Immature natural killer cell (primary cell): ENCODE measurements around the gene FAM53B. TPM values are rescaled to one million over a fixed set of nuclear protein-coding genes. Genes with fewer than 3 reads are reported as not detected.
"Not testable (repeated sequence)": the region's sequence is repeated elsewhere in the genome, so short reads cannot be mapped to it uniquely, and the experiment has no call there.

Experiments used
- DNase-seq, 3 donors: peaks; one replicate each; pipeline ENCODE4 v3.0.0; 2022; ENCODE audit warnings: mixed read lengths in 1 of 3
- H3K27ac Mint-ChIP-seq, 6 donors: one replicate each; pipeline ENCODE4 v1.8.0; 2020; ENCODE audit warnings: mixed read lengths in 6 of 6, mild to moderate bottlenecking in 5 of 6, inconsistent platforms in 4 of 6, moderate library complexity in 3 of 6
- H3K27me3 Mint-ChIP-seq, 3 donors: one replicate each; pipeline ENCODE4 v1.8.0; 2020 to 2021; ENCODE audit warnings: low read depth in 3 of 3, mild to moderate bottlenecking in 3 of 3, mixed read lengths in 3 of 3, moderate library complexity in 3 of 3, inconsistent platforms in 1 of 3
- H3K36me3 Mint-ChIP-seq, 3 donors: one replicate each; pipeline ENCODE4 v1.8.0; 2020; ENCODE audit warnings: mixed read lengths in 3 of 3, inconsistent platforms in 2 of 3, mild to moderate bottlenecking in 2 of 3
- H3K4me1 Mint-ChIP-seq, 2 donors: one replicate each; pipeline ENCODE4 v1.8.0; 2020; ENCODE audit warnings: inconsistent platforms in 2 of 2, mild to moderate bottlenecking in 2 of 2, mixed read lengths in 2 of 2, moderate library complexity in 1 of 2
- H3K4me3 Mint-ChIP-seq, 5 donors: one replicate each; pipeline ENCODE4 v1.8.0; 2020; ENCODE audit warnings: mild to moderate bottlenecking in 5 of 5, mixed read lengths in 5 of 5, inconsistent platforms in 3 of 5, moderate library complexity in 3 of 5
- H3K9me3 Mint-ChIP-seq, 6 donors: one replicate each; pipeline ENCODE4 v1.8.0; 2020; ENCODE audit warnings: mild to moderate bottlenecking in 6 of 6, mixed read lengths in 6 of 6, inconsistent platforms in 4 of 6, moderate library complexity in 3 of 6
- polyA plus RNA-seq, 3 donors: library from polyadenylated mRNA; unstranded; fragments of 300-500 nt; fragmentation: Illumina TruSeq; gene quantifications; one replicate each; pipeline ENCODE4 v1.2.3, GENCODE V29; 2021

The FAM53B gene
- polyA plus RNA-seq, 3 donors from 2014 or later: 12.1 to 62.1 (median 23.8) TPM

DNA sequence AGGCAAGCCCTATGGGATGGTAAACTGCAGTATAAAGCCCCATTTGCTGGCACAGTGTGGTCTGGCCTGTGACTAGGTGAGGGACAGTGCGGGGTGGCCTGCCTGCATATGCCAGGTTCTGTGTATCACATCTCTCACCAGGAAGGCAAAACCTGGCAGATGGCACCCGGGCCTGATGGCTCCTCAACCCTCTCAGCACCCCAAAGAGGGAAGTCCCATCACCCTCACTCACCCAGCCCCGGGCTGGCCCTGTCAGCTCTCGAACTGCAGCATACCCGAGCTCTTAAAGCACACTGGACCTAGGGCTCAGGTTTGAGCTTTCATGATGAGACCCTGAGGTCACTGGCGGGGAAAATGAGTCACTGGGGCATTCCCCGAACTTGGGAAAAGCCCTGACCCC, 152.1 kb downstream of the FAM53B start:
- Mint-ChIP-seq H3K9me3 (peaks cover 0 to 6% (median 0%) of the 10 kb centered on the region in 6 donors), H3K27me3 (peaks cover 4 to 36% (median 35%) of the 10 kb centered on the region in 3 donors)

GRCh38 chr10:124591123-124591495, 153.1 kb downstream of the FAM53B start:
- Mint-ChIP-seq H3K27ac (peak overlapping the region in 1 of 6 donors; percentile 53), H3K9me3 (peaks cover 0 to 6% (median 0%) of the 10 kb centered on the region in 6 donors), H3K36me3 (peaks cover 0 to 8% (median 0%) of the 10 kb centered on the region in 3 donors), H3K4me3 (no peak overlapping the region), H3K4me1 (peaks cover 9 to 10% of the 10 kb centered on the region in 2 donors), H3K27me3 (peaks cover 4 to 41% (median 33%) of the 10 kb centered on the region in 3 donors)
- no peak for DNase-seq

More for the DNA sequence above, 152.1 kb downstream of the FAM53B start:
- peaks cover 0 to 8% (median 0%) of the 10 kb centered on the region in 3 donors for H3K36me3 Mint-ChIP-seq
- H3K27ac Mint-ChIP-seq: no peak overlapping the region
- H3K4me1 Mint-ChIP-seq: peaks cover 0 to 2% of the 10 kb centered on the region in 2 donors
- H3K4me3 Mint-ChIP-seq: no peak overlapping the region
- DNase-seq: no peak

DNA sequence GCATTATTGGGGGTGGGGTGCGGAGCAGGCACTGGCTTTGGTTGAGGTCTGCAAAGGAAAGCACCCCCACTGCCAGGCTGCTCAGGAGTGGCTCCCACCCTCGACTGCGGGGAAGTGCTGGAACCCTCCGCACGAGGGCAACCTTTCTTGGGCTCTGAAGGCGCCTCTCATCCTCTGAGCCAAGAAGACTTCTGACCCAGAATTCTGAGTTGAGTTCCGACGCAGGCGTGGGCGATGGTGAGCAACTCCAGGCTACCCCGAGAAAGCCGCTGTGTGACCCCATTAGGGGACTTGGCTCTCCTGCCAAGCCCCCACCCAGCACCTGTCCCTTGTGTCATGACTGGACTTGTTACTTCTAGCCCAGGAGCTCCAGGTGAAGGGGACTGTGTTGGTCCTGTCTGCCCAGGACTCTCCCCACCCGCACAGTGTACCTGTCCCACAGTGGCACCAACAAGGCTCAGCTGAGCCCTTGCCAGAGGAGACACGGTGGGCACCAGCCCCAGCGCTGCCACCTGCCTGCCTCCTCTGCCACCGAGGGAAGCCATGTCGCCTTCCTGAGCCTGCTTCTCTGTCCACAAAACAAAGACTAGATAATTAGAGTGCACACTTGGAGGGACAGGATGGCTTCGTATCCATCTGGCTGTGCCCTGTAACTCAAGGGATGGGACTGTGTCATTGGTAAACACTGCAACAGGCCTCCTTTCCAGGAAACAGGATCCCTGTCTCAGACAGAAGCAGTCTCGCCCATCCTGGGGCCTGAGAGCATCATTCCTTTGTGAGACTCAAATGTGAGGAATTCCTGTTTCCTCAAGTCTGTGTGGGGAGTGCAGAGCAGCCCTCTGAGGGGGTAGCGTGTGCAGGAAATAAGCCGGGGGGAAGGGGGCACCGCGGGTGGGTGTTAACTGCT, 153.7 kb downstream of the FAM53B start:
- Mint-ChIP-seq H3K4me1 (peaks cover 9 to 10% of the 10 kb centered on the region in 2 donors), H3K27ac (no peak overlapping the region), H3K27me3 (peaks cover 4 to 38% (median 28%) of the 10 kb centered on the region in 3 donors), H3K9me3 (peaks cover 0 to 6% (median 0%) of the 10 kb centered on the region in 6 donors), H3K4me3 (no peak overlapping the region), H3K36me3 (peaks cover 0 to 8% (median 0%) of the 10 kb centered on the region in 3 donors)
- DNase-seq: no peak

- H3K27me3 Mint-ChIP-seq: peaks cover 4 to 37% (median 25%) of the 10 kb centered on the region in 3 donors
- no peak overlapping the region for H3K27ac Mint-ChIP-seq
- no peak for DNase-seq
- peaks cover 0 to 8% (median 0%) of the 10 kb centered on the region in 3 donors for H3K36me3 Mint-ChIP-seq
- peaks cover 9 to 10% of the 10 kb centered on the region in 2 donors for H3K4me1 Mint-ChIP-seq
- peaks cover 0 to 6% (median 0%) of the 10 kb centered on the region in 6 donors for H3K9me3 Mint-ChIP-seq
- H3K4me3 Mint-ChIP-seq: no peak overlapping the region
Observed at GRCh38 chr10:124589491-124590041, 154.6 kb downstream of the FAM53B start.

DNA sequence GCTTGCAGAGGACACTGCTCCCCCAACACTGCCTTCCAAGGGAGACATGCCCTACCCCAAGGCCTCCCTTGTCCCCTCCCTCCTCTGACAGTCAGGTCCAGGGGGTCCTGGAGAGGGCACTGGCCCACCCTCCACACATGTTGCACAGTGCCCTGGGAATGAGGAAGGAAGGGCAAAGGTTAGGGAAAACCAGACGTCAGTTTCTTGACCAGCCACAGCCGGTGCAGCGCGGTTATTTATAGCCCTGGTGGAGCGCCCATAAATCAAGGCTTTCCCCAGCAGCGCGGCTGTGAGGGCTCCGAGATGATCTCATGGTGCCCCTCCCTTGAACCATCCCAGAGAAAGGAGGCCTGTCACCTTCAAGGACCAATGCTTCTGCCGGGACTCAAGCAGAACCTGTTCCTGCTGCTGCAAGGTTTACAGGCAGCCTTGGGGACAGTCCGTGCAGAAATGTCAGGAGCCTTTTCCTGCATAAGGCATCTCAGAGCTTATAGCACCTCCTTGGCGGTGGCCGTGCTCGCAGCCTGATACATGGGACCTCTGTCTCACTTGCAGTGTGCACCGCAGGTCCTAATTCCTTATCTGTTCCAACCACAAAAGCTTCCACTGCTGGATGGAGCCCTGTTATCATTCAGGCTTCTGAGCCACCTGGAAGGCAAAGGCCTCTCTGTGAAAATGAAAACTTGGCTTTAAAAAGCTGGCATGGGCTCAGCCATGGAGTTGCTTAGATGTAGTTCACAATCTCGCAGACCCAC, 155.3 kb downstream of the FAM53B start:
- Mint-ChIP-seq H3K27me3 (peaks cover 4 to 35% (median 22%) of the 10 kb centered on the region in 3 donors), H3K9me3 (peaks cover 0 to 6% (median 0%) of the 10 kb centered on the region in 6 donors), H3K27ac (no peak overlapping the region), H3K36me3 (peaks cover 0 to 8% (median 0%) of the 10 kb centered on the region in 3 donors), H3K4me1 (peaks cover 9 to 10% of the 10 kb centered on the region in 2 donors), H3K4me3 (no peak overlapping the region)
- no peak for DNase-seq

DNA sequence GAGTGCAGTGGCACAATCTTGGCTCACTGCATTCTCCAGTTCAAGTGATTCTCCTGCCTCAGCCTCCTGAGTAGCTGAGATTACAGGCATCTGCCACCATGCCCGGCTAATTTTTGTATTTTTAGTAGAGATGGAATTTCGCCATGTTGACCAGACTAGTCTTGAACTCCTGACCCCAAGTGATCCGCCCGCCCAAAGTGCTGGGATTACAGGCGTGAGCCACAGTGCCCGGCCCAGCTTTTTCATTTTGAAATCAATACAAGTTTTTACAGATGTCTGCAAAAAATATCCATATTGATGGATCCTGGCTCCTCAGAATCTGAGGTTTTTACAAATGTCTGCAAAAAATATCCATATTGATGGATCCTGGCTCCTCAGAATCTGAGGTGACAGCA, 155.8 kb downstream of the FAM53B start:
- not testable (repeated sequence) for H3K4me1 Mint-ChIP-seq, DNase-seq, H3K27ac Mint-ChIP-seq, H3K4me3 Mint-ChIP-seq, H3K36me3 Mint-ChIP-seq, H3K9me3 Mint-ChIP-seq
- H3K27me3 Mint-ChIP-seq: peaks cover 4 to 35% (median 16%) of the 10 kb centered on the region in 3 donors

- Mint-ChIP-seq H3K4me1 (peaks cover 9 to 10% of the 10 kb centered on the region in 2 donors), H3K9me3 (peaks cover 0 to 4% (median 0%) of the 10 kb centered on the region in 6 donors), H3K36me3 (peaks cover 0 to 8% (median 0%) of the 10 kb centered on the region in 3 donors), H3K4me3 (no peak overlapping the region), H3K27me3 (peaks cover 4 to 34% (median 15%) of the 10 kb centered on the region in 3 donors), H3K27ac (peak overlapping the region in 1 of 6 donors; percentile 14)
- no peak for DNase-seq
Observed at GRCh38 chr10:124587811-124588211, 156.4 kb downstream of the FAM53B start.

GRCh38 chr10:124586142-124586541, 158.0 kb downstream of the FAM53B start:
- Mint-ChIP-seq H3K4me3 (peak overlapping the region in 1 of 5 donors; percentile 8), H3K27ac (peak overlapping the region in 2 of 6 donors; percentile 53 to 57), H3K4me1 (peaks cover 9 to 10% of the 10 kb centered on the region in 2 donors), H3K36me3 (peaks cover 0 to under 1% (median 0%) of the 10 kb centered on the region in 3 donors), H3K27me3 (peaks cover 4 to 24% (median 12%) of the 10 kb centered on the region in 3 donors), H3K9me3 (peaks cover 0 to 2% (median 0%) of the 10 kb centered on the region in 6 donors)
- no peak for DNase-seq

DNA sequence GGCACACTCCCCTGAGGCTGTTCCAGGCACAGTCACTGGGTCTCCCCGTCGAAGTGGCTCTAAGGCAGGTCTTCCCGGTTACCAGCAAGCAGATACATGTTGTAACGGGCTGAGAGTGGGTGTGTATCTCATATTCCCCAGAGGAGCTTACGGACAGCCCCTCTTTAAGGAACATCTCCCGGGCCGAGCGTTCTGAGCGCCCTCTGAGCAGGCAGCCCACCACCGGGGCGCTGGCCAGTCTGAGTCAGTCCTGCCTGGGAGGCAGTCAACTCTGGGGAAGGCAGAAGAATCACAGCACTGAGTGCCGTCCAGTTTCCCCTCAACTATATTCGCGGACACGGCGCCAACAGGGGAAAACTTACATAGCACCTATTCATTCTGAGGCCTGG, 165.2 kb downstream of the FAM53B start:
- no peak overlapping the region for H3K4me3 Mint-ChIP-seq

DNA sequence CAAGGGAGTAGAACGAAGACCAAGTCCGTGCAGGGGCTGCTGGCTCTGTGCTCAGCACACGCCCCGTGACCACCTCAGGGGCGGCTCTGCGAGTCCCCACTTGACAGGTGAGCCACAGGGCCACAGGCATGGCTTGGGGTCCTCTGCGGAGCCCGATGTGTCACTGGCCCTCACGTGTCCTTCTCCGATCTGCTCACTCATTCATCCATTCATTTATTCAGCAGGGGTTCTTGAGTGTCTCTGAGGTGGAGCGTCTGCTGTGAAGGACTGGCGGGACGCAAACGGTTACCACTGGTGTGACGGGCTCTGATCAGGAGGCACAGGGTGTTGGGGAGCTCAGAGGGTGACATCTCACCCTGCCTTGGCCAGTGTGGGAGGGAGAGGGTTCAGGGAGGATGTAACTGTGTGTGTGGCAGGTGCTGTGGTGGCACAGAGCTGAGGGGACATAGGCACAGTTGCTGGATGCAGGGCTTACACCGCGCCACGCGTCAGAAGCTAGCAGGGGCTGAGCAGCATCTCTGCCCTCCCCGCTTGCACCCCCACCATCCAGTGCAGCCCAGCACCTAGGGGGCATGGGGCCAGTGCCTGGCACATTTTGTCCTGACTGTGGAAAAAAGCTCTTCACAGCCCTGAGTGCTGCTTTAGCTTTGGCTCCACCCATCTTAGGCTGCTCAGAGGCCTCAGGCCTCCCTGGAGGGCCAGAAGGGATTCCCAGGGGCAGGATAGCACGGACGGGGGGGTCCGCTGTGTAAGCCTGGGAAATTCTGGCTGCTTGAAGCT, 165.8 kb downstream of the FAM53B start:
- H3K4me1 Mint-ChIP-seq: no peaks in the 10 kb centered on the region
- no peak overlapping the region for H3K4me3 Mint-ChIP-seq
- no peaks in the 10 kb centered on the region for H3K9me3 Mint-ChIP-seq
- H3K36me3 Mint-ChIP-seq: peaks cover 0 to 3% (median 3%) of the 10 kb centered on the region in 3 donors
- peaks cover 2 to 7% (median 3%) of the 10 kb centered on the region in 3 donors for H3K27me3 Mint-ChIP-seq
- DNase-seq: no peak
- no peak overlapping the region for H3K27ac Mint-ChIP-seq

More for the DNA sequence above, 165.2 kb downstream of the FAM53B start:
- H3K27me3 Mint-ChIP-seq: peaks cover 2 to 7% (median 5%) of the 10 kb centered on the region in 3 donors
- no peak for DNase-seq
- H3K4me1 Mint-ChIP-seq: no peaks in the 10 kb centered on the region
- no peak overlapping the region for H3K27ac Mint-ChIP-seq
- no peaks in the 10 kb centered on the region for H3K9me3 Mint-ChIP-seq
- peaks cover 0 to 3% (median 3%) of the 10 kb centered on the region in 3 donors for H3K36me3 Mint-ChIP-seq

GRCh38 chr10:124577651-124578050, 166.5 kb downstream of the FAM53B start:
- no peak for DNase-seq
- Mint-ChIP-seq H3K4me1 (no peaks in the 10 kb centered on the region), H3K9me3 (no peaks in the 10 kb centered on the region), H3K36me3 (peaks cover 0 to 3% (median 3%) of the 10 kb centered on the region in 3 donors), H3K27ac (peak overlapping the region in 1 of 6 donors; percentile 70), H3K27me3 (peaks cover 2 to 7% (median 3%) of the 10 kb centered on the region in 3 donors), H3K4me3 (no peak overlapping the region)

DNA sequence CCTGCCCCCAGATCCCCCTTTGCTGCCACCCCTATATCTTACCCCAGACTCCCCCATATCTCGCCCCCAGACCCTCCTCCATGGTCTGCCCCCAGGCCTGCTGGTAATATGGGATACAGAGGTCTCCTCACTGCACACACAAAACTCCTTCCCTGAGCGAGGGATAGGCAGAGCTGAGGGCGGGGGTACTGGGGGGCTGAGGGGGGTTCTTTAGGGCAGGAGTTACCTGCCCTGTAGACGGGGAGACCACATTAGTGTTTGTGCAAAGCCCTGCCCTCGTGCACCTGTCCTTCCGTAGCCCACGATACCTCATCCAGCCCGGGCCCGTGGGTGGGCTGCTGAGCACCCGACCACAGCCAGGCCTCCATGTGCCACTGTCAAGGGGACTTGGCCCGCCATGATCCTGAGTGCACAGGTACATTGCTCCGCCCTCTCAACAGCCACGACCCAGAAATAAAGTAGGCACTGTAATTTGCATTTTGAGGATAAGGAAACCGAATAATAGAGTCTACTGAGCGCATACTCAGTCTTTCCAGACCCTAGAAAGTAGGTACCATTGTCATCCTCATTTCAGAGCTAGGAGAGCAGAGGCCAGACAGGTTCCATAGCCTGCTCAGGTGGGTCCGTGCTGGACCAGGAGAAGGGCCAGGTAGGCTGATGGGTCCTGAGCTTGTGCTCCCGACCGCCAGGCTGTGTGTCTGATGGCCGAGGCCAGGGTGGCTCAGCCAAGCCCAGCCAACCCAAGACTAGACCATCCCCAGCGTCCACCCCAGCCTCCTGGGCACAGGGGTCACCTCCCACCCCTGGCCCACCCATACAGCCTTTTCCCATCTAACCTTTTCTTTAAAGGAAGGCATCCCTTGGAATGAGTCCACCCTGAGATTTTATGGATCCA, 167.4 kb downstream of the FAM53B start:
- H3K4me3 Mint-ChIP-seq: no peak overlapping the region
- no peaks in the 10 kb centered on the region for H3K4me1 Mint-ChIP-seq

More for the DNA sequence above, 167.4 kb downstream of the FAM53B start:
- peaks cover 0 to 3% (median 3%) of the 10 kb centered on the region in 3 donors for H3K36me3 Mint-ChIP-seq
- no peaks in the 10 kb centered on the region for H3K9me3 Mint-ChIP-seq
- peak overlapping the region in 1 of 6 donors; percentile 24 for H3K27ac Mint-ChIP-seq
- no peak for DNase-seq
- peaks cover 2 to 9% (median 3%) of the 10 kb centered on the region in 3 donors for H3K27me3 Mint-ChIP-seq
